ENCODE data around the gene CDK2.

Gene CDK2

GRCh38 chr12:55933169-55933798, 33.3 kb upstream of the CDK2 start:
- no peak for DNase-seq (ENCODE audit: low read depth)
- TF ChIP-seq CTCF (IDR thresholded peaks at IDR 0.05; ENCODE audit: insufficient read depth, low read depth, low read length, missing control alignments), result no peak
- H3K4me3 ChIP-seq (ENCODE audit: low read depth, low read length), result no peak overlapping the region

- no peak for DNase-seq (ENCODE audit: low read depth)
- no peak overlapping the region for H3K4me3 ChIP-seq (ENCODE audit: low read depth, low read length)
- TF ChIP-seq CTCF (IDR thresholded peaks at IDR 0.05; ENCODE audit: insufficient read depth, low read depth, low read length, missing control alignments), result no peak
Observed at GRCh38 chr12:55933799-55934742, 32.6 kb upstream of the CDK2 start.

- DNase-seq (ENCODE audit: low read depth), result no peak
Observed at GRCh38 chr12:55934773-55935172, 31.9 kb upstream of the CDK2 start.

GRCh38 chr12:55935738-55936151, 30.9 kb upstream of the CDK2 start:
- no peak overlapping the region for H3K4me3 ChIP-seq (ENCODE audit: low read depth, low read length)
- DNase-seq (ENCODE audit: low read depth), result no peak
- no peak for TF ChIP-seq CTCF (IDR thresholded peaks at IDR 0.05; ENCODE audit: insufficient read depth, low read depth, low read length, missing control alignments)

More at GRCh38 chr12:55934773-55935172, 31.9 kb upstream of the CDK2 start:
- TF ChIP-seq CTCF (IDR thresholded peaks at IDR 0.05; ENCODE audit: insufficient read depth, low read depth, low read length, missing control alignments), result no peak
- no peak overlapping the region for H3K4me3 ChIP-seq (ENCODE audit: low read depth, low read length)

GRCh38 chr12:55937981-55938380, 28.6 kb upstream of the CDK2 start:
- no peak for TF ChIP-seq CTCF (IDR thresholded peaks at IDR 0.05; ENCODE audit: insufficient read depth, low read depth, low read length, missing control alignments)
- DNase-seq (ENCODE audit: low read depth), result no peak
- no peak overlapping the region for H3K4me3 ChIP-seq (ENCODE audit: low read depth, low read length)

- TF ChIP-seq CTCF (IDR thresholded peaks at IDR 0.05; ENCODE audit: insufficient read depth, low read depth, low read length, missing control alignments), result no peak
- no peak overlapping the region for H3K4me3 ChIP-seq (ENCODE audit: low read depth, low read length)
- no peak for DNase-seq (ENCODE audit: low read depth)
Observed at GRCh38 chr12:55938826-55939501, 27.7 kb upstream of the CDK2 start.

Measured in GM12865 (cell line).